Testis (tissue), 2 donors: ENCODE data around the gene FOXI3.

Source experiments
- POLR2A ChIP-seq: fragments of 450-650 bp; IDR thresholded peaks from one replicate; pipeline ENCODE4 v1.6.1; 2017; ENCODE audit warnings: antibody characterized with exemption, mild to moderate bottlenecking, moderate library complexity
- TF ChIP-seq, protein P1 (sequence below), 3 experiments: fragments of 450-650 bp in 2 of 3; fragments of 200-600 bp in 1 of 3; sonication (generic) in 1 of 3; IDR thresholded peaks; one replicate each; pipeline ENCODE4 v1.5.1; 2016 to 2019; ENCODE audit warnings: antibody characterized with exemption in 3 of 3, mild to moderate bottlenecking in 2 of 3, moderate library complexity in 1 of 3

DNA sequence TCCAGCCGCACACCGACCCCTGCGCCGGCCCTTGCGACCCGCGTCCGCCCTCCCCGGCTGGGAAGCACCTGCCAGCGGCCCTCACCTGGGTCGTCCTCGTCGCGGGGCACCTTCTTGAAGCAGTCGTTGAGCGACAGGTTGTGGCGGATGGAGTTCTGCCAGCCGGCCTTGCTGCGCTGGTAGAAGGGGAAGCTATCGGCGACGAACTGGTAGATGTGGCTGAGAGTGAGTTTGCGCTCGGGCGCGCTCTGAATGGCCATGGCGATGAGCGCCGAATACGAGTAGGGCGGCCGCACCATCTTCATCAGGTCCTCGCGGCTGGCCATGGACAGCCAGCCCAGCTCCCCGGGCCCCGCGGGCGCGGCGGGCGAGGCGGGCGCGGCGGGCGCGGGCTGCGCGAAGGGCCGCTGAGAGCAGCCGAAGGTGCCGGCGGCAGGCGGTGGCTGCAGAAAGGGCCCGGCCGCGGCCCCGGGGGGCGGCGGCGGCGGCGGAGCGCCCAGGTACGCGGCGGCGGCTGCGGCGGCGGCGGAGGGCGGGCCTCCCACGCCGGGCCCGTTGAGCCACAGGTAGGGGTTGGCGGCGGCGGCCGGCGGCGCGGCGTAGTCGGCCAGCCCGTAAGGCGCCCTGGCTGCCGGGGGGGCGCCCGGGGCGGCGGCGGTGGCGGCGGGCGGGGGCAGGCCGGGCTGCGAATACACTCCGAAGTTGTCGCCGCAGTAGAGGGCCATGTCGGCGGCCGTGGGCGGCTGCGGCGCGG, 505 bp downstream of the FOXI3 start:
- TF ChIP-seq, protein P1, sequence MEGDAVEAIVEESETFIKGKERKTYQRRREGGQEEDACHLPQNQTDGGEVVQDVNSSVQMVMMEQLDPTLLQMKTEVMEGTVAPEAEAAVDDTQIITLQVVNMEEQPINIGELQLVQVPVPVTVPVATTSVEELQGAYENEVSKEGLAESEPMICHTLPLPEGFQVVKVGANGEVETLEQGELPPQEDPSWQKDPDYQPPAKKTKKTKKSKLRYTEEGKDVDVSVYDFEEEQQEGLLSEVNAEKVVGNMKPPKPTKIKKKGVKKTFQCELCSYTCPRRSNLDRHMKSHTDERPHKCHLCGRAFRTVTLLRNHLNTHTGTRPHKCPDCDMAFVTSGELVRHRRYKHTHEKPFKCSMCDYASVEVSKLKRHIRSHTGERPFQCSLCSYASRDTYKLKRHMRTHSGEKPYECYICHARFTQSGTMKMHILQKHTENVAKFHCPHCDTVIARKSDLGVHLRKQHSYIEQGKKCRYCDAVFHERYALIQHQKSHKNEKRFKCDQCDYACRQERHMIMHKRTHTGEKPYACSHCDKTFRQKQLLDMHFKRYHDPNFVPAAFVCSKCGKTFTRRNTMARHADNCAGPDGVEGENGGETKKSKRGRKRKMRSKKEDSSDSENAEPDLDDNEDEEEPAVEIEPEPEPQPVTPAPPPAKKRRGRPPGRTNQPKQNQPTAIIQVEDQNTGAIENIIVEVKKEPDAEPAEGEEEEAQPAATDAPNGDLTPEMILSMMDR (IDR thresholded peaks at IDR 0.05): no peak
- no peak for TF ChIP-seq POLR2A
